Hematopoietic multipotent progenitor cell treated with erythropoietin and hydrocortisone succinate and interleukin-3 and kit ligand, for 4 days (in vitro differentiated cells): Measurements from ENCODE around the gene EPHA3.

Experiments used
- DNase-seq: peaks from one replicate; pipeline ENCODE4 v3.0.0-alpha.2; 2015

EPHA3 gene

DNA sequence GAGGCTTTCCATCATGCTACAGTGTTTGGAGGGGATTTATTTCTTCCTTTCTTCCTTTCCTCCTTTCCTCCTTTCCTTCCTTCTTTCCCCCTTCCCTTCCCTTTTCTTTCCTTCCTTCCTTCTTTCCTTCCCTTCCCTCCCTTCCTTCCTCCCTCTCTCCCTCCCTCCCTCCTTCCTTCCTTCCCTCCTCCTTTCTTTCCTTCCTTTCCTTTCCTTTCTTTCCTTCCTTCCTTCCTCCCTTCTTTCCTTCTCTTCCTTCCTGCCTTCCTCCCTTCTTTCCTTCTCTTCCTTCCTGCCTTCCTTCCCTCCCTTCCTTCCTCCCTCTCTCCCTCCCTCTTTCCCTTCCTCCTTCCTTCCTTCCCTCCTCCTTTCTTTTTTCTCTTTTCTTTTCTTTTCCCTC is 127.2 kb downstream of the EPHA3 start:
- no peak for DNase-seq

GRCh38 chr3:89238846-89239245 is 131.4 kb downstream of the EPHA3 start:
- DNase-seq, result no peak

DNA sequence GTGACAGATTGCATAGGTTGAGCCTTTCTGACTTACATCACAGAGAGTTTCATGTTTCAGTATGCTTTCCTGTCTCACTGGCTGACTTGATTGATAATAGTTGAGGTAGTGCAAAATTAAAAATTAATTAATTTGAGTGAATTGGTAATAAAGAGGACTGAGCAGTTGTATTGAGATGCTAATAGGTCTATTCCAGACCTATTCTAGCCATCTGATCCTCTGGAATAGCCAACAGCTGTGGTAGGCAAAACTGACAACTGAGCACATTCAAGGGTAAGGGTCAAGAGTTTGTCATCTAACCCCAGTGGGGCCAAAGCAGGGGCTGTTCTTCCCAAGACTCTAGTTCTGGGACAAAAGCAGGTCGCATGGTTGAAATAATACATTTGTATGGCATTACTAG is 132.4 kb downstream of the EPHA3 start:
- no peak for DNase-seq

- DNase-seq, result no peak
These were observed 138.2 kb downstream of the EPHA3 start for GRCh38 chr3:89245612-89246011.

GRCh38 chr3:89246326-89246725 is 138.9 kb downstream of the EPHA3 start:
- no peak for DNase-seq

GRCh38 chr3:89250742-89251141 is 143.3 kb downstream of the EPHA3 start:
- no peak for DNase-seq

DNA sequence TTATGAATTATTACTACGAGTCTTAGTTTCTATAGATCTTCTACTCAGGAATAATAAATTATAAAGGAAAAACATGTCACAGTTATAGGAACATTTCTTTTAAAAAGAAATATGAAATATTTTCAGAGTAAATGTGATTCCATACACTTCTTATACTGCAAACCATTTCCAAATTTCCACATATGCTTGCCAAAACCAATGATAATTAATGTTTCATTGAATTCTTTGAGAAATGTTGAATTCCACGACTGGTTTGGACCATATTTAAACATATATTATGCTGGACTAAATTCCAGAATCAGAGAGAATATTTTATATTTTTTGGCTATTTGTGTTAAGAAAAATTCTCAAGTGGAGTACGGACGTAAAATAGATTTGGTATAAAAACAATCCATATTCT is 144.6 kb downstream of the EPHA3 start:
- DNase-seq, result no peak

GRCh38 chr3:89252860-89253259 is 145.4 kb downstream of the EPHA3 start:
- DNase-seq, result no peak

GRCh38 chr3:89256395-89256794 is 149.0 kb downstream of the EPHA3 start:
- no peak for DNase-seq

GRCh38 chr3:89256882-89257281 is 149.5 kb downstream of the EPHA3 start:
- no peak for DNase-seq

DNA sequence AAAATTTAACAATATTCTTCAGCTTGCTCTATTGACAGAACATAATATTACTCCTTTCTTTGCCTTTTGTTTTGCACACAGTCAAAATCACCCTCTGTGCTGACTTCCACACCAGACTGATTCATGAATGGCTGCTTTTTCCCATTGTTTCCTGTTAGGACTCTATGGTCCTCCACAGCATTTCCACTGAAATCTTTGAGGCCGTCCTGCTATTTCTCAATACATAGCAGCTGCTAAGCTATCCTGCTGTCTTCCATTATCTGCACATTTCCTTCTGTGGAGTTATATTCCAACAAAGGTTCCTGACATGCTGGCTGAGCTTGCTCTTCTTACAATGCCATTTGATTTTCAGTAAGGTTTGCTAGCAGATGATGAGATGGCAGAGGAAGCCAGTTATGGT is 153.3 kb downstream of the EPHA3 start:
- DNase-seq, result no peak

DNA sequence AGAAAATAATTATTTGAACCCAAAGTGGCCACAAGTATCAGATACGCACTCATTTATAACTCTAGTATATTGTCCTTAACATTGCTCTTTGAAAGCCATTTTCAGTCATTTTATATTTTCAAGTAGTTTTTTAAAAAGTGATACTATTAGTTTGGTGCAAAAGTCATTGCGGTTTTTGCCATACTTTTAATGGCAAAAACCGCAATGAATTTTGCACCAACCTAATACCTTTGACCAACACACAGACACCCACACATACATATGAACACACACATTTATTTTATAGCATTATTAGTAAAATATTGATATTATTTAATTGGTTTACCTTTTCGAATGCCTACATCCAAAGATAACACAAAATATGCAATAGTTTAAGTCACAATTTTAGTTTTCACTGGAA is 154.3 kb downstream of the EPHA3 start:
- no peak for DNase-seq

GRCh38 chr3:89262309-89262929 is 155.0 kb downstream of the EPHA3 start:
- no peak for DNase-seq

DNA sequence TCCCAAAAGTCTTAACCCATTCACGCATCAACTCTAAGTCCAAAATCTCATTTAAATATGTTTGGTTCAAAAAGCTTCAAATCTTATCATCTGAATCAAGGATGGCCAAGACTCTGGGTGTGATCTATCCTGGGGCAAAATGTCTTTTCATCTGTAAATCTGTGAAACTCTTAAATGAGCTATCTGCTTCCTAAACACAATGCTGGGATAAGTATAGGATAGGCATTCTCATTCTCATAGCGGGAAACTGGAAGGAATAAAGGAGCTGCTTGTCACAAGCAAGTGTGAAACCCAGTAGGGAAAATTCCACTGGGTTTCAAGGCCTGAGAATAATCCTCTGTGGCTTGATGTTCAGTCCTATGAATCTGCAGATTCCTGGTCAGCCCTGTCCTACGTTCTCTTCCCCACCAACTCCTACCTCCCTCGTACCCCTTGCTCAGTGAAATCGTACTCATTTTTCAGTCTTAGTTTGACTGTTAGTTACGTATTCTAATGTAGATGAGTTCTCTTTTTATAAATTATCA is 156.7 kb downstream of the EPHA3 start:
- no peak for DNase-seq

DNA sequence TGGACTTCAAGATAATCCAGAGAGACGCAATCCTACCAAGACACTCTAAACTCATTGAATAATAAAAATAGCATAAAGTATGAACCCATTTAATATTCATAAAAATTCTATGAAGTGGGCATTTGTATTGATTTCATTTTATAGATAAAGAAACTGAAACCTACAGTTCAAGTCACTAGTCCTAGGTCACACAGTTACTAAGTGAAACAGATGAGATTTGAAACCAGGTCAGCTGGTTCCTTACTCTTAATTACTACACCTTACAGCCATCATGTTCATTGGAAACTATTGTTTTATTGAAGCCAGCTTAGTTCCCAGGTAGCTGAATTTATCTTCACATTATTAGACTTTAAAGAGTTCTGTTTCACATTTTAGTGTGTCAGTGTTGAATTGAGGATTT is 158.7 kb downstream of the EPHA3 start:
- no peak for DNase-seq

DNA sequence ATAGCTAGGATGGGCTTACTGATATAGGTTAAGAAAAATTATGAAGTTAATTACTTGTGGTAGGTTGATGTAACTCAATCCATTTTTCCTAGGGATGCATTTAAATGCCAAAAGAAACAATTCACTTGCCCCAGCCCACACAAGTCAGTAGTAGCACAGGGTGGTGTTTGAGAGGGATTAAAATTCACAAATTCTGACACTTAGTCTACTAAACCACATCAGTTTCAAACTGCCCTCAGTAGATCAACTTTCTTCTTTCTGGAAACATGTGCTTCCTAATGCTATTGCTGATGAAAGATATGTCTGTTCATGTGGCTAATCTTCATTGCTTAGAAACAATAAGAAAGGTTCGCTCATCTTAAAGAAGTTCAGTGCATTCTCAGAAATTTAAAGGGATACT is 160.6 kb downstream of the EPHA3 start:
- no peak for DNase-seq

DNA sequence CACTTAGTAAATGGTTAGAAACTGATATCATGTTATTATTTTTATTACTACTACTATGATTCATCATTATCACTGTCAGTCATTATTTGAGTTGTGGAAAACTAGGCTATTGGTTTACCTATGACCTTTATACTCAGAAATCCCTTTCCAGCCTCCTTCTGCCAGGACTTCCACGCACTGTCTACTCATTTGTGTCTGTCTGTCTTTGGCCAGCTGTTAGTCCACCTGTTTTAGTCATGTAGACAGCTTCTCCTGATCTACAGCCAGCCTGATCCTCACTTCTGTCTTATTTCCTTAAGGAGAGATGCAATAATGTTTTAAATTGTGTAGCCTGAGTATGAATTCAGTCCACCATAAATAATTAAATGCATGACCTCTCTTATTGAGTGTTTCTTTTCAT is 162.8 kb downstream of the EPHA3 start:
- no peak for DNase-seq

DNA sequence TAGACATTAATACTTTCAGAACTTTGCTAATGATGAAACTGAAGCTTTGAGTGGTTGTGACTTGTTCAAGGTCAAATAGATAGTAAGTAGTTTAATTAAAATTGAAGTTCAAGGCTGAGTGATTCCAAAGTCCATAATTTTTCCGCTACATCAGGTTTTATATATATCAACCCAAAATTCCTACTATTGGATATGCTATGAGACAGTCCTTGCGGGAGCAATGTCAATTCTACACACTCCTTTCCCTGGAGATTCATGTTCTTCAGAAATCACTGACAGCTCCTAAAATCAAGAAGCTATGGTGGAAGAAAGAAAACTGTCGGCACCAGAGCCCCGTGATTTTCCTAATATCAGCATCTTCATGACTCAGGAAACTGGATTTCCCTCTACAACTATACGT is 167.6 kb downstream of the EPHA3 start:
- no peak for DNase-seq

DNA sequence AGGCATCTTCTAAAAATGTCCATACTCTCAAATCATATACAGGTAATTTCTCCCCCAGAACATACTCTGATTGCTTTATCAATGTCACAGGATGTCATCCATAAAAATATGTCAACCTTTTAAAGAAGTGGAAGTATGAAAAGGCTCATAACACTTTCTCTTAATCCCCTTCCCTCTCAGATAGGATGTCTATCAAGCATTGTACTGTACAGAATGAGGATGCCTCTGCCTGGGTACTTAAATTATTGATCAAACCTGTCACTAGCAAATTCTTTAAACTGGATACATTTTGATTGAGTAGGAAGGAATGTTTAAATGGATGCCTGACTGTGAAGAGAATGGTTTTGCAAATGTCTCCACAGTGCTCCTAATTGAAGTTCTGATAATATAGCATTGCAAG is 168.7 kb downstream of the EPHA3 start:
- no peak for DNase-seq

- DNase-seq, result no peak
These were observed 171.0 kb downstream of the EPHA3 start for GRCh38 chr3:89278302-89279025.

DNA sequence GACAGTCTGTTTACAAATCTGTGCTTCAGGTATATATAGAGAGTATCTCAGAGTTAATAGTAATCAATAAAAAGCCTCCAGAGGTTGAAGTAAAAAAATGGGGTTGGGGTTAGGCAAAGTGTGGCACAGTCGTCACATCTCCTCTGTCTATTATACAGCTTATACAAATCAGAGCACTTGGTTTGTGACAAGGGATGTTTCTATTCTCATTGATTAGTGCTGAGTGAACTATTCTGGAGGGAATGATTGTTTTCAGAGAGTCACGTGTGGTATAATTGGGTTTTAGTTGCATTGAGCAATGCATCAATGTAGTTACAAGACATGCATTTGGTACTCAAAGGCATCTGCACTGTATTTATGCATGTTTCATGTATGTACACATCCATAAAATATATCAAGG is 172.9 kb downstream of the EPHA3 start:
- no peak for DNase-seq

- DNase-seq, result no peak
These were observed 173.5 kb downstream of the EPHA3 start for GRCh38 chr3:89280822-89281365.

- DNase-seq, result no peak
These were observed 180.6 kb downstream of the EPHA3 start for GRCh38 chr3:89287902-89288508.

- DNase-seq, result no peak
These were observed 182.3 kb downstream of the EPHA3 start for GRCh38 chr3:89289574-89290190.
